DND-41 (cell line): ENCODE measurements around the gene COL4A2.

Source experiments
- ATAC-seq: fragments of 200-7000 bp; cut with Tn5 transposase; 3 replicates; pipeline ENCODE4 v1.9.1; 2021; ENCODE audit warnings: low read depth; ENCODE audit not compliant: insufficient read depth
- DNase-seq: peaks from one replicate; pipeline ENCODE4 v3.0.0-alpha.2; 2020
- H2AFZ ChIP-seq: 2 replicates; pipeline ENCODE4 v1.6.0; 2012; ENCODE audit warnings: low read depth, low read length
- H3K27ac ChIP-seq: 2 replicates; pipeline ENCODE4 v1.5.1; 2012; ENCODE audit warnings: low read length, inconsistent platforms
- H3K27me3 ChIP-seq: fragments of 200-600 bp; sonication (generic); 2 replicates; pipeline ENCODE4 v1.6.0; 2012; ENCODE audit warnings: low read length, mild to moderate bottlenecking, inconsistent platforms; ENCODE audit not compliant: insufficient read depth, poor library complexity
- H3K36me3 ChIP-seq: 2 replicates; pipeline ENCODE4 v1.5.1; 2012; ENCODE audit warnings: low read length, inconsistent platforms; ENCODE audit not compliant: insufficient read depth
- H3K4me1 ChIP-seq: 2 replicates; pipeline ENCODE4 v1.5.1; 2012; ENCODE audit warnings: mild to moderate bottlenecking, low read length; ENCODE audit not compliant: insufficient read depth
- H3K4me2 ChIP-seq: 2 replicates; pipeline ENCODE4 v1.6.0; 2012; ENCODE audit warnings: mild to moderate bottlenecking, moderate library complexity, low read length, inconsistent platforms; ENCODE audit not compliant: insufficient read depth
- H3K4me3 ChIP-seq, 2 experiments: fragments of 200-600 bp in 1 of 2; shearing (Covaris generic) in 1 of 2; 2 replicates each; pipeline ENCODE4 v1.5.1; 2012 to 2016; ENCODE audit warnings: inconsistent platforms in 2 of 2, low read length in 2 of 2, mild to moderate bottlenecking in 2 of 2, low read depth in 1 of 2, moderate library complexity in 1 of 2
- H3K79me2 ChIP-seq: 2 replicates; pipeline ENCODE4 v1.6.0; 2012; ENCODE audit warnings: low read length, inconsistent platforms; ENCODE audit not compliant: insufficient read depth
- H3K9ac ChIP-seq: 2 replicates; pipeline ENCODE4 v1.6.0; 2012; ENCODE audit warnings: low read depth, mild to moderate bottlenecking, inconsistent platforms, low read length, moderate library complexity
- H3K9me3 ChIP-seq: 2 replicates; pipeline ENCODE4 v1.5.1; 2012; ENCODE audit warnings: low read length, moderate library complexity, mild to moderate bottlenecking, inconsistent platforms; ENCODE audit not compliant: insufficient read depth, severe bottlenecking
- H4K20me1 ChIP-seq: 2 replicates; pipeline ENCODE4 v1.6.0; 2012; ENCODE audit warnings: low read length; ENCODE audit not compliant: insufficient read depth
- CTCF ChIP-seq: IDR thresholded peaks from 2 replicates; pipeline ENCODE4 v1.5.1; 2012; ENCODE audit warnings: borderline replicate concordance, low read length, moderate library complexity, mild to moderate bottlenecking; ENCODE audit not compliant: poor library complexity, severe bottlenecking; ENCODE audit errors: extremely low read depth
- EZH2 ChIP-seq: IDR thresholded peaks from 3 replicates; pipeline ENCODE4 v1.6.1; 2012; ENCODE audit warnings: borderline replicate concordance, low read depth, mild to moderate bottlenecking, moderate library complexity, low read length, inconsistent platforms; ENCODE audit not compliant: severe bottlenecking

Gene COL4A2

GRCh38 chr13:110390567-110390966, 83.5 kb downstream of the COL4A2 start:
- Histone ChIP-seq H3K27me3 (peaks cover 11% of the 10 kb centered on the region), H3K4me3 (no peak overlapping the region), H3K4me2 (no peak overlapping the region), H4K20me1 (no peaks in the 10 kb centered on the region), H3K36me3 (no peaks in the 10 kb centered on the region), H2AFZ (no peak overlapping the region), H3K9me3 (peaks cover 5% of the 10 kb centered on the region), H3K27ac (no peak overlapping the region), H3K9ac (no peak overlapping the region), H3K4me1 (no peaks in the 10 kb centered on the region), H3K79me2 (no peaks in the 10 kb centered on the region)
- DNase-seq, result no peak
- TF ChIP-seq EZH2 (no peak), CTCF (no peak)
- no peak for ATAC-seq

- H2AFZ ChIP-seq, result no peak overlapping the region
- H3K9me3 ChIP-seq, result no peaks in the 10 kb centered on the region
- no peak overlapping the region for H3K27ac ChIP-seq
- no peak for TF ChIP-seq CTCF
- no peak for TF ChIP-seq EZH2
- no peaks in the 10 kb centered on the region for H3K4me1 ChIP-seq
- no peaks in the 10 kb centered on the region for H4K20me1 ChIP-seq
- no peak for DNase-seq
- ATAC-seq, result no peak
- peaks cover 11% of the 10 kb centered on the region for H3K27me3 ChIP-seq
- no peak overlapping the region for H3K9ac ChIP-seq
- no peak overlapping the region for H3K4me2 ChIP-seq
- no peaks in the 10 kb centered on the region for H3K79me2 ChIP-seq
- no peaks in the 10 kb centered on the region for H3K36me3 ChIP-seq
- H3K4me3 ChIP-seq, result no peak overlapping the region
Measured at GRCh38 chr13:110391273-110391672, 84.2 kb downstream of the COL4A2 start.

GRCh38 chr13:110392510-110393240, 85.6 kb downstream of the COL4A2 start:
- Histone ChIP-seq H3K79me2 (no peaks in the 10 kb centered on the region), H3K9ac (no peak overlapping the region), H3K27ac (no peak overlapping the region), H3K4me3 (no peak overlapping the region), H3K27me3 (peaks cover 18% of the 10 kb centered on the region), H3K9me3 (no peaks in the 10 kb centered on the region), H2AFZ (no peak overlapping the region), H3K4me2 (no peak overlapping the region), H3K36me3 (no peaks in the 10 kb centered on the region), H3K4me1 (no peaks in the 10 kb centered on the region), H4K20me1 (no peaks in the 10 kb centered on the region)
- DNase-seq, result no peak
- no peak for ATAC-seq
- no peak for TF ChIP-seq CTCF
- TF ChIP-seq EZH2, result no peak
